A549 treated with RU486 at 1 μM for 4 hours (cell line): ENCODE data around the gene PPFIBP1. TPM values are rescaled to one million over a fixed set of nuclear protein-coding genes. Genes with fewer than 3 reads are reported as not detected.

Source experiments
- total RNA-seq: library from RNA; stranded (reverse); fragments of 200-300 nt; extraction: Qiagen RNA extraction; gene quantifications from 5 replicates; pipeline ENCODE4 v1.2.3, GENCODE V29; 2022; ENCODE audit warnings: low read depth

PPFIBP1 gene
- 16.0 to 32.5 TPM (median 26.5 TPM) in 5 replicates for total RNA-seq

DNA sequence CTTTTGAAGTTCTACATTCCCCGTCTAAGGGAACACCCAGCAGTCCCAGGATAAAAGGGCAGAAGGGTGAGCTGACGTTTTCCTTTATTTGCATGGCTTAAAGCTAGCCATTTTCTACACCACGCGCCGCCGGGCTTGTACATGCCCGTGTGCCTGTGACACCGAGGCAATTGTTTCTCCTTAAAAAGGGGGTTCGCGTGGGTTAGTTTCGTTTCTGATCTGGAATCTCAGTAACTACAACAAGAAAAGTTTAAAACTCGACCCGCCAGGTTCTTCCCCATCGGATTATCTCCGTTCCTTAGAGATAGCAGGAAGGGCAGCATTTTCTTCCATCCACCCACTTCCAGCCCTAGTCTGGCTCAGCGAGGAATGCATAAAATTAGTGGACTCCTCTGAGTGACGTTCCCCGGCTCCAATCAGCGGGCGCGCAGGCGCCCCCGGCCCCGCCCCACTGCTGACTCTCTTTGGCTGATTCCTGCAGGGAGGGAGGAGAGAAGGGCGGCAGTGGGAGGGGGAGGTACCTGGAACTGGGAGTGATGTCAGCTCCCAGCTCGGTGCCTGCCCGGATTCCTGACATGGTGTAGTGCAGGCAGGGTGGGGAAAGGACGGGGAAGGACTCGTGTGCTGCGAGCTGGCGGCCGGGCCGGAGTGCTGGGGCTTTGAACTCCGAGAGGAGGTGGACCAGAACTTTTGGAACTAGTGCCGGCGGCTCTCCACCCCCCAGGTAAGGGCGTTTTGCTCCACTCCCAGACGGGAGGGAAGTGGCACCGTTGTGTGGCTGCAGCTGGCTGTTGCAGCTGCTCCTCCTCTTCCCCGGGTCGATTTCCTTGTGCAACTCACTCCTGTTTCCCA, at the start of gene PPFIBP1:
Gene PPFIBP1, plus strand, starts transcription at position 565 of the 852 bp plus-strand sequence. CDS start 109,191 bp downstream, outside the sequence.

GRCh38 chr12:27696293-27696652, 172.3 kb downstream of the PPFIBP1 start, which contains the start of gene REP15:
Gene REP15 (plus strand): TSS chr12:27696447. CDS start chr12:27696563, 116 bp downstream.

GRCh38 chr12:27710592-27711316, 186.7 kb downstream of the PPFIBP1 start, which contains the start of gene MRPS35:
Gene MRPS35 (plus strand): TSS chr12:27710832. CDS start chr12:27710844, 12 bp downstream.

Other genes with a start within 250 kb of the PPFIBP1 start
- 13.0 to 26.9 TPM (median 22.6 TPM) in 5 replicates for gene BMAL2, start 191.4 kb upstream of the PPFIBP1 start, total RNA-seq
- 0.21 TPM in 1 of 5 replicates, not detected in the others for gene SMCO2, start 77.5 kb upstream of the PPFIBP1 start, total RNA-seq
- 0.12 to 0.65 TPM (median 0.40 TPM) in 4 of 5 replicates, not detected in the other for gene REP15, start 172.2 kb downstream of the PPFIBP1 start, total RNA-seq
- gene MRPS35, start 186.6 kb downstream of the PPFIBP1 start, total RNA-seq: 76.1 to 108 TPM (median 98.4 TPM) in 5 replicates